Fibroblast of the aortic adventitia (primary cell): Measurements from ENCODE around the gene CHAD. TPM values are rescaled to one million over a fixed set of nuclear protein-coding genes. Genes with fewer than 3 reads are reported as not detected.
A peak's percentile ranks its signal among the peaks of the same experiment; 100 is the strongest.
"Not testable (repeated sequence)": the region's sequence is repeated elsewhere in the genome, so short reads cannot be mapped to it uniquely, and the experiment has no call there.

ENCODE experiments used
- DNase-seq: peaks from one replicate; pipeline ENCODE4 v3.0.0-alpha.2; 2010; ENCODE audit warnings: low read depth
- H3K4me3 ChIP-seq: 2 replicates; pipeline ENCODE4 v1.5.1; 2011; ENCODE audit warnings: low read depth, mild to moderate bottlenecking, control low read depth, low read length, moderate library complexity
- total RNA-seq: library from RNA; depleted of rRNA; stranded (reverse); fragments of >200 nt; gene quantifications from 2 replicates; pipeline ENCODE4 v1.2.3, GENCODE V29; 2012; ENCODE audit warnings: low replicate concordance
- TF ChIP-seq, protein P1 (sequence below): IDR thresholded peaks from 2 replicates; pipeline ENCODE4 v1.5.1; 2011; ENCODE audit warnings: mild to moderate bottlenecking, low read length, control low read depth, inconsistent platforms; ENCODE audit not compliant: insufficient read depth

The CHAD gene
- total RNA-seq, 1 donor = not detected

GRCh38 chr17:50474523-50474922, 5.8 kb upstream of the CHAD start:
- H3K4me3 ChIP-seq = no peak overlapping the region
- TF ChIP-seq, protein P1, sequence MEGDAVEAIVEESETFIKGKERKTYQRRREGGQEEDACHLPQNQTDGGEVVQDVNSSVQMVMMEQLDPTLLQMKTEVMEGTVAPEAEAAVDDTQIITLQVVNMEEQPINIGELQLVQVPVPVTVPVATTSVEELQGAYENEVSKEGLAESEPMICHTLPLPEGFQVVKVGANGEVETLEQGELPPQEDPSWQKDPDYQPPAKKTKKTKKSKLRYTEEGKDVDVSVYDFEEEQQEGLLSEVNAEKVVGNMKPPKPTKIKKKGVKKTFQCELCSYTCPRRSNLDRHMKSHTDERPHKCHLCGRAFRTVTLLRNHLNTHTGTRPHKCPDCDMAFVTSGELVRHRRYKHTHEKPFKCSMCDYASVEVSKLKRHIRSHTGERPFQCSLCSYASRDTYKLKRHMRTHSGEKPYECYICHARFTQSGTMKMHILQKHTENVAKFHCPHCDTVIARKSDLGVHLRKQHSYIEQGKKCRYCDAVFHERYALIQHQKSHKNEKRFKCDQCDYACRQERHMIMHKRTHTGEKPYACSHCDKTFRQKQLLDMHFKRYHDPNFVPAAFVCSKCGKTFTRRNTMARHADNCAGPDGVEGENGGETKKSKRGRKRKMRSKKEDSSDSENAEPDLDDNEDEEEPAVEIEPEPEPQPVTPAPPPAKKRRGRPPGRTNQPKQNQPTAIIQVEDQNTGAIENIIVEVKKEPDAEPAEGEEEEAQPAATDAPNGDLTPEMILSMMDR = no peak
- no peak for DNase-seq

DNA sequence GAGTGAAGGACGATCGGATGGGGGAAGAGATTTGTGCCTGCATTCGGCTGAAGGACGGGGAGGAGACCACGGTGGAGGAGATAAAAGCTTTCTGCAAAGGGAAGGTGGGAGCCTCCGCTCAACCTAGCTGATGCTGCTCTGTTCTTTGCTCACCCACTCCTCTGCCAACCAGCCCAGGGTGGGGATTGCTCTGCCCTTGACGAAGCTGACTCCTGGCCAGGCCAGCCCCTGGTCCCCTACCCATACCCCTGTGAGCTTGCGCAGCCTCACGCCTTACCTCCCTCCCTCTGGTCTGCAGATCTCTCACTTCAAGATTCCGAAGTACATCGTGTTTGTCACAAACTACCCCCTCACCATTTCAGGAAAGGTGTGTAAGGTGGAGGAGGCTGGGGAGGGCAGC, 5.2 kb upstream of the CHAD start:
- no peak for DNase-seq
- TF ChIP-seq, protein P1 = no peak
- no peak overlapping the region for H3K4me3 ChIP-seq

- DNase-seq = peak; percentile 40
- TF ChIP-seq, protein P1 = peak; percentile 50
Measured at GRCh38 chr17:50472761-50473161, 4.1 kb upstream of the CHAD start.

DNA sequence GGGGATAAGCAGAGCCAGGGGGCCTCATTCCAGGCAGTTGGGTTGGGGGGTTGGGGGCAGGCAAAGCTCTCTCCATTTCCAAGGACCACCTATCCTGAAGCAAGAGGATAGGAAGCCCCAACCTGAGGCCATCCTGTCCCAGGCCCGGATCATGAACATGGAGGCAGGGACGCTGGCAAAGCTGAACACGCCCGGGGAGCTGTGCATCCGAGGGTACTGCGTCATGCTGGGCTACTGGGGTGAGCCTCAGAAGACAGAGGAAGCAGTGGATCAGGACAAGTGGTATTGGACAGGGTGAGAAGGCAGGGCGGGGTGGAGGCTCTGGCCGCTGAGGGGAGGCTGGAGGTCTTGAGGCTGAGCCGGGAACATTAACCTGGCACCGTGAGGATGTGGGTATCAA, 3.6 kb upstream of the CHAD start:
- DNase-seq = no peak
- H3K4me3 ChIP-seq = no peak overlapping the region
- TF ChIP-seq, protein P1 = no peak

More at GRCh38 chr17:50472761-50473161, 4.1 kb upstream of the CHAD start:
- not testable (repeated sequence) for H3K4me3 ChIP-seq

DNA sequence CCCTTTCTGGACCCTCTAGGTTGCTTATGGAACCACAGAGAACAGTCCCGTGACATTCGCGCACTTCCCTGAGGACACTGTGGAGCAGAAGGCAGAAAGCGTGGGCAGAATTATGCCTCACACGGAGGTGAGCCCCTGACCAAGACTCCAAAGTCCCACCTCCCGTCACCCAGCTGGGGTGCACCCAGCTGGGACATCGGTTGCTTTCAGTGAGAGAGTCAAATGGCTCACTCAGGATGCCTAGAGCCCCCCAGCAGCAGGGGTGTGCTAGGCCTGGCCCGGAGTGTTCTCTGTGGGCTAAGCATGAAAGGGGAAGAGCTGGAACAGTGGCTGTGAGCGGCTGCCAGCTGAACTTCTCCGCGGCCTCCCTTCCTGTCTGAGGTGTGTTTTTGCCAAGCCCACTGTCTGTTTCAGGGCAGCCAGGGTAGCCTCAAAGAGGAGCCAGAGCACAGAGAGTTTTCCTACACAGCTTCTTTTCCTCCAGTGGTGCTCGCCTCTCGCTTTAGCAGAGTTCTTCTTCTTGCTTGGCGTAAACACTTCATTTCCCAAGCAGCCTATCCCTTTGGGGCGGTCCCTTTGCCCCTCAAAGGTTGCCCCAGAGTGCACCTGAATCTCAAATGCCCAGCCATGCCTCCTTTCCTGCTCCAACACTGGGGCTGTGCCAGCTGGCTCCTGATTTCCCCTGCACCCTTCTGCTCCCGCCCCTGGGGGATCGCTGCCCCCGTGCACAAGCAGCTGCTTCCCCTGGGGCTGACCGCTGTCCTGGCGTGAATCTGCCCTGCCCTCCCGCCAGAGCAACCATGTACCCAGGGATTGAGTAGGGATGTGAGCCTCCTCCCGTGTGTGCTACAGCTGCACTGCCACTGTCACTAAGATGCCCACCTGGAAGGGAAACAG, 2.6 kb upstream of the CHAD start:
- no peak for DNase-seq
- TF ChIP-seq, protein P1 = no peak
- H3K4me3 ChIP-seq = no peak overlapping the region

- TF ChIP-seq, protein P1 = no peak
- H3K4me3 ChIP-seq = no peak overlapping the region
- no peak for DNase-seq
Measured at GRCh38 chr17:50470426-50470825, 1.7 kb upstream of the CHAD start.
